ENCODE measurements around the gene ADGRF1.
A peak's percentile ranks its signal among the peaks of the same experiment; 100 is the strongest.

ADGRF1 gene

GRCh38 chr6:47069156-47069555 is 27.0 kb upstream of the ADGRF1 start:
- H2AFZ ChIP-seq (ENCODE audit: low read depth, low read length, severe bottlenecking), result no peak overlapping the region
- no peak for TF ChIP-seq CTCF (IDR thresholded peaks at IDR 0.05; ENCODE audit: insufficient read depth, low read length, poor library complexity, severe bottlenecking)
- TF ChIP-seq EZH2phosphoT487 (conservative IDR thresholded peaks at IDR 0.05; ENCODE audit: low read length), result no peak
- no peaks in the 10 kb centered on the region for H3K9me3 ChIP-seq (ENCODE audit: insufficient read depth, low read length)
- no peaks in the 10 kb centered on the region for H3F3A ChIP-seq (ENCODE audit: insufficient read depth)
- no peaks in the 10 kb centered on the region for H3K9me2 ChIP-seq (replicated peaks; ENCODE audit: insufficient read depth, low read length)
- no peaks in the 10 kb centered on the region for H4K20me1 ChIP-seq (ENCODE audit: low read depth, low read length)
- H3K9ac ChIP-seq (ENCODE audit: low read length), result no peak overlapping the region
- H3K36me3 ChIP-seq (ENCODE audit: low read length), result no peaks in the 10 kb centered on the region
- no peak overlapping the region for H3K4me2 ChIP-seq (ENCODE audit: low read depth, low read length, poor library complexity, severe bottlenecking)
- H3K27me3 ChIP-seq (ENCODE audit: low read length), result peaks cover 5% of the 10 kb centered on the region; the same call in 1 of the 2 replicates
- no peak overlapping the region for H3K27ac ChIP-seq (ENCODE audit: low read depth, low read length)
- no peaks in the 10 kb centered on the region for H3K79me2 ChIP-seq (ENCODE audit: insufficient read depth, low read length)
- no peak overlapping the region for H3K4me3 ChIP-seq (ENCODE audit: insufficient read depth, low read length, poor library complexity, severe bottlenecking)

GRCh38 chr6:47066418-47066817 is 24.3 kb upstream of the ADGRF1 start:
- H3K4me3 ChIP-seq (ENCODE audit: insufficient read depth, low read length, poor library complexity, severe bottlenecking), result no peak overlapping the region

GRCh38 chr6:47064274-47064673 is 22.1 kb upstream of the ADGRF1 start:
- H3K27me3 ChIP-seq (ENCODE audit: low read length), result no peaks in the 10 kb centered on the region
- no peak overlapping the region for H3K9ac ChIP-seq (ENCODE audit: low read length)
- no peaks in the 10 kb centered on the region for H3K9me2 ChIP-seq (replicated peaks; ENCODE audit: insufficient read depth, low read length)
- no peak overlapping the region for H2AFZ ChIP-seq (ENCODE audit: low read depth, low read length, severe bottlenecking)
- H3K9me3 ChIP-seq (ENCODE audit: insufficient read depth, low read length), result no peaks in the 10 kb centered on the region
- no peaks in the 10 kb centered on the region for H3F3A ChIP-seq (ENCODE audit: insufficient read depth)
- TF ChIP-seq CTCF (IDR thresholded peaks at IDR 0.05; ENCODE audit: insufficient read depth, low read length, poor library complexity, severe bottlenecking), result no peak
- 0 out of 2 replicates have a peak, but pooled peaks have one; percentile 26 for TF ChIP-seq EZH2phosphoT487 (conservative IDR thresholded peaks at IDR 0.05; ENCODE audit: low read length)
- no peaks in the 10 kb centered on the region for H4K20me1 ChIP-seq (ENCODE audit: low read depth, low read length)
- no peaks in the 10 kb centered on the region for H3K79me2 ChIP-seq (ENCODE audit: insufficient read depth, low read length)
- no peak overlapping the region for H3K4me3 ChIP-seq (ENCODE audit: insufficient read depth, low read length, poor library complexity, severe bottlenecking)
- H3K27ac ChIP-seq (ENCODE audit: low read depth, low read length), result no peak overlapping the region
- no peaks in the 10 kb centered on the region for H3K36me3 ChIP-seq (ENCODE audit: low read length)
- H3K4me2 ChIP-seq (ENCODE audit: low read depth, low read length, poor library complexity, severe bottlenecking), result no peak overlapping the region

More at GRCh38 chr6:47066418-47066817, 24.3 kb upstream of the ADGRF1 start:
- H3K4me2 ChIP-seq (ENCODE audit: low read depth, low read length, poor library complexity, severe bottlenecking), result no peak overlapping the region
- H3K9me2 ChIP-seq (replicated peaks; ENCODE audit: insufficient read depth, low read length), result no peaks in the 10 kb centered on the region
- no peaks in the 10 kb centered on the region for H3F3A ChIP-seq (ENCODE audit: insufficient read depth)
- no peak overlapping the region for H3K9ac ChIP-seq (ENCODE audit: low read length)
- peaks cover 5% of the 10 kb centered on the region; the same call in 1 of the 2 replicates for H3K27me3 ChIP-seq (ENCODE audit: low read length)
- no peaks in the 10 kb centered on the region for H3K79me2 ChIP-seq (ENCODE audit: insufficient read depth, low read length)
- H3K27ac ChIP-seq (ENCODE audit: low read depth, low read length), result no peak overlapping the region
- TF ChIP-seq CTCF (IDR thresholded peaks at IDR 0.05; ENCODE audit: insufficient read depth, low read length, poor library complexity, severe bottlenecking), result no peak
- TF ChIP-seq EZH2phosphoT487 (conservative IDR thresholded peaks at IDR 0.05; ENCODE audit: low read length), result no peak
- H3K9me3 ChIP-seq (ENCODE audit: insufficient read depth, low read length), result no peaks in the 10 kb centered on the region
- H3K36me3 ChIP-seq (ENCODE audit: low read length), result no peaks in the 10 kb centered on the region
- no peaks in the 10 kb centered on the region for H4K20me1 ChIP-seq (ENCODE audit: low read depth, low read length)
- H2AFZ ChIP-seq (ENCODE audit: low read depth, low read length, severe bottlenecking), result no peak overlapping the region
